ENCODE results near the gene UBQLNL.

GRCh38 chr11:5500393-5500801 is 16.1 kb downstream of the UBQLNL start:
- TF ChIP-seq CTCF (IDR thresholded peaks at IDR 0.05 in 4 of 5, conservative IDR thresholded peaks at IDR 0.05 in 1 of 5) = no peak
- TF ChIP-seq POLR2A (IDR thresholded peaks at IDR 0.05) = no peak

Measured in gastrocnemius medialis (tissue), 4 donors.